Measurements from ENCODE around the gene LITAF. TPM values are rescaled to one million over a fixed set of nuclear protein-coding genes. Genes with fewer than 3 reads are reported as not detected.

Gene LITAF
- total RNA-seq, 4 donors from 2014 or later = 54.8 to 73.0 (median 65.3) TPM

GRCh38 chr16:11621920-11622651 is 35.4 kb upstream of the LITAF start:
- H3K27ac ChIP-seq = peak overlapping the region; percentile 44 to 84 (median 80)
- peaks cover 0 to 34% (median 14%) of the 10 kb centered on the region in 4 donors for H3K4me1 ChIP-seq
- WGBS, 2 donors = 8 to 12% methylated on average over 17 to 19 of the region's 19 CpGs
- TF ChIP-seq, protein P1, sequence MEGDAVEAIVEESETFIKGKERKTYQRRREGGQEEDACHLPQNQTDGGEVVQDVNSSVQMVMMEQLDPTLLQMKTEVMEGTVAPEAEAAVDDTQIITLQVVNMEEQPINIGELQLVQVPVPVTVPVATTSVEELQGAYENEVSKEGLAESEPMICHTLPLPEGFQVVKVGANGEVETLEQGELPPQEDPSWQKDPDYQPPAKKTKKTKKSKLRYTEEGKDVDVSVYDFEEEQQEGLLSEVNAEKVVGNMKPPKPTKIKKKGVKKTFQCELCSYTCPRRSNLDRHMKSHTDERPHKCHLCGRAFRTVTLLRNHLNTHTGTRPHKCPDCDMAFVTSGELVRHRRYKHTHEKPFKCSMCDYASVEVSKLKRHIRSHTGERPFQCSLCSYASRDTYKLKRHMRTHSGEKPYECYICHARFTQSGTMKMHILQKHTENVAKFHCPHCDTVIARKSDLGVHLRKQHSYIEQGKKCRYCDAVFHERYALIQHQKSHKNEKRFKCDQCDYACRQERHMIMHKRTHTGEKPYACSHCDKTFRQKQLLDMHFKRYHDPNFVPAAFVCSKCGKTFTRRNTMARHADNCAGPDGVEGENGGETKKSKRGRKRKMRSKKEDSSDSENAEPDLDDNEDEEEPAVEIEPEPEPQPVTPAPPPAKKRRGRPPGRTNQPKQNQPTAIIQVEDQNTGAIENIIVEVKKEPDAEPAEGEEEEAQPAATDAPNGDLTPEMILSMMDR (IDR thresholded peaks at IDR 0.05) = no peak
- TF ChIP-seq EP300 (IDR thresholded peaks at IDR 0.05) (no peak), POLR2A (IDR thresholded peaks at IDR 0.05) (no peak)
- no peaks in the 10 kb centered on the region for H3K9me3 ChIP-seq
- H3K27me3 ChIP-seq = no peaks in the 10 kb centered on the region
- H3K36me3 ChIP-seq = no peaks in the 10 kb centered on the region
- peak overlapping the region in 3 of 4 donors; percentile 27 to 41 (median 29) for H3K4me3 ChIP-seq
- no peak for DNase-seq (ENCODE audit: low spot score in 2 of 2)

GRCh38 chr16:11621539-11621919 is 34.8 kb upstream of the LITAF start:
- peak overlapping the region; percentile 44 to 84 (median 80) for H3K27ac ChIP-seq
- TF ChIP-seq EP300 (IDR thresholded peaks at IDR 0.05) (no peak), POLR2A (IDR thresholded peaks at IDR 0.05) (no peak)
- TF ChIP-seq, protein P1 (IDR thresholded peaks at IDR 0.05) = no peak
- H3K9me3 ChIP-seq = no peaks in the 10 kb centered on the region
- H3K4me3 ChIP-seq = peak overlapping the region in 3 of 4 donors; percentile 27 to 41 (median 29)
- H3K4me1 ChIP-seq = peaks cover 0 to 29% (median 14%) of the 10 kb centered on the region in 4 donors
- no peaks in the 10 kb centered on the region for H3K27me3 ChIP-seq
- H3K36me3 ChIP-seq = no peaks in the 10 kb centered on the region
- no peak for DNase-seq (ENCODE audit: low spot score in 2 of 2)
- 51 to 53% methylated on average over 6 of the region's 6 CpGs for WGBS, 2 donors

DNA sequence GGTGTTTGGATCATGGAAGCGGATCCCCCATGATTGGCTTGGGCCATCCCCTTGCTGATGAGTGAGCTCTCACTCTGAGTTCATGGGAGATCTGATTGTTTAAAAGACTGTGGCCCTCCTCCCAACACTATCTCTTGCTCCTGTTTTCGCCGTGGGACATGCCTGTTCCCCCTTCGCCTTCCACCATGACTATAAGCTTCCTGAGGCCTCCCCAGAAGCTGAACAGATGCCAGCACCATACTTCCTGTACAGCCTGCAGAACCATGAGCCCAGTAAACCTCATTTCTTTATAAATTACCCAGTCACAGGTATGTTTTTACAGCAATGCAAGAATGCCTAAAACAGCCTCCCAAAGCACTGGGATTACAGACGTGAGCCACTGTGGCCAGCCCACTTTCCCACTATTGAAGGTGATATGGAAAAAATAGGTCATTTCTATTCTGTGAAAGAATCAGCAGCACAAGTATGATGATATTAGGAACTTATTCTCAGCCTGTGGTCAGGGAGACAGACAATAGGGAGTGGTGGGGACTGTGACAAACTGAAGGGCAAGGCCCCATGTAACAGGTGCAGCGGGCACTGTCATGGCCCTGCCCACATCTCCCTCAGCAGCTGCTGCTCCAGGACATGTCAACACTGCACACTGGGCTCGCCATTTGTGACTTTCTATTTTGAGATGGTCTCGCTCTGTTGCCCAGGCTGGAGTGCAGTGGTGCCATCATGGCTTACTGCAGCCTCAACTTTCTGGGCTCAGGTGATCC is 33.7 kb upstream of the LITAF start:
- Histone ChIP-seq H3K4me1 (peaks cover 0 to 29% (median 14%) of the 10 kb centered on the region in 4 donors), H3K27me3 (no peaks in the 10 kb centered on the region), H3K36me3 (no peaks in the 10 kb centered on the region), H3K4me3 (no peak overlapping the region), H3K27ac (no peak overlapping the region), H3K9me3 (no peaks in the 10 kb centered on the region)
- no peak for TF ChIP-seq POLR2A (IDR thresholded peaks at IDR 0.05)
- TF ChIP-seq, protein P1 (IDR thresholded peaks at IDR 0.05) = no peak
- TF ChIP-seq EP300 (IDR thresholded peaks at IDR 0.05) = no peak
- 95 to 98% methylated on average over 8 of the region's 8 CpGs for WGBS, 2 donors
- no peak for DNase-seq (ENCODE audit: low spot score in 2 of 2)

DNA sequence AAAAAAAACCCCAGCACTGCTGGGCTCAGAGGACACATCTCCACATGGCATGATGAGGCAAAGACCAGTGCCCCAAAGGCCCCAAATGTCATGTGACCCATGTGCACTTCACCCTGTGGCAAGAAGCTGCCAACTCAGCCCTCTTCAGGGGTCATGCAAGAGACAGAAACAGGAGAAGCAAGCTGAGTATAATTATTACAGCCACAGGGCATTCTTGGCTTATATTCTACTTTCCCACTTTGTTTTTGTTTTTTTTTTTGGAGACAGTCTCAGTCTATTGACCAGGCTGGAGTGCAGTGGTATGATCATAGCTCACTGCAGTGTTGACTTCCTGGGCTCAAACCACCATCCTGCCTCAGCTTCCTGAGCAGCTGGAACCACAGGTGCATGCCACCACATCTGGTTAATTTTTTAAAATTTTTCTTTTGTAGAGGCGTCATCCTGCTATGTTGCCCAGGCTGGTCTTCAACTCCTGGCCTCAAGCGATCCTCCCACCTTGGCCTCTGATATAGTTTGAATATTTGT is 32.7 kb upstream of the LITAF start:
- WGBS, 2 donors = 81 to 86% methylated on average over 2 of the region's 2 CpGs
- Histone ChIP-seq H3K36me3 (no peaks in the 10 kb centered on the region), H3K27ac (peak overlapping the region in 3 of 4 donors; percentile 2 to 55 (median 50)), H3K4me1 (peaks cover 0 to 25% (median 14%) of the 10 kb centered on the region in 4 donors), H3K27me3 (no peaks in the 10 kb centered on the region), H3K4me3 (no peak overlapping the region), H3K9me3 (no peaks in the 10 kb centered on the region)
- TF ChIP-seq POLR2A (IDR thresholded peaks at IDR 0.05) (no peak), EP300 (IDR thresholded peaks at IDR 0.05) (peak in 1 of 2 donors; percentile 59)
- TF ChIP-seq, protein P1 (IDR thresholded peaks at IDR 0.05) = no peak
- DNase-seq (ENCODE audit: low spot score in 2 of 2) = no peak
